Measurements from ENCODE around the gene LDLRAD4.
"Not testable (repeated sequence)": the region's sequence is repeated elsewhere in the genome, so short reads cannot be mapped to it uniquely, and the experiment has no call there.

LDLRAD4 gene

DNA sequence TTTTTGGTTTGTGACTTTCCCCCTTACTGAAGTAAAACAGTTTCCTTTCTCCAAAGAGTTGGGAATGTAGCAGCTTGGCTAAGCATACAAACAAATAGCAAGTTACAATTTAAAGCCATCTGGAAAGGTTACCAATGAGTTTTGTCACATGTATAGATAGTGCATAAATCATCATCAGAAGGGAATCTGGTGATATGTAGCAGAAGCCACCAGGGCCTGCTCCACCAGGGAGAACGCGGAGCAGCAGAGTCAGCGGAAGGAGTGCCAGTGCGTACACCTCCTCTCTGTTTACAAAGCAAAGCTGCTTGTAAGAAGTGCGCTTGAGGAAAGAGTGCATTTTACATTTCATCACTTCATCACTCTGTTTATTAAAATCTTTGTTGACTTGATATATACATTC lies 267.7 kb downstream of the LDLRAD4 start:
- Histone ChIP-seq H3K27me3 (no peaks in the 10 kb centered on the region), H3K4me3 (no peak overlapping the region), H3K4me1 (peaks cover 14 to 33% (median 29%) of the 10 kb centered on the region in 10 experiments), H3K36me3 (peaks cover 40 to 81% (median 62%) of the 10 kb centered on the region in 11 experiments), H3K9ac (no peak overlapping the region), H3K4me2 (no peak overlapping the region), H4K20me1 (peaks cover 0 to 50% (median 0%) of the 10 kb centered on the region in 11 experiments; a peak in 9 of 22 replicates), H3K9me3 (replicated peaks in 1 of 11) (no peaks in the 10 kb centered on the region), H3K27ac (0 out of 22 replicates have a peak overlapping the region, but pooled peaks of 1 of the 11 experiments have one; percentile 14)
- TF ChIP-seq Cebpa-rat (IDR thresholded peaks at IDR 0.05) = no peak

DNA sequence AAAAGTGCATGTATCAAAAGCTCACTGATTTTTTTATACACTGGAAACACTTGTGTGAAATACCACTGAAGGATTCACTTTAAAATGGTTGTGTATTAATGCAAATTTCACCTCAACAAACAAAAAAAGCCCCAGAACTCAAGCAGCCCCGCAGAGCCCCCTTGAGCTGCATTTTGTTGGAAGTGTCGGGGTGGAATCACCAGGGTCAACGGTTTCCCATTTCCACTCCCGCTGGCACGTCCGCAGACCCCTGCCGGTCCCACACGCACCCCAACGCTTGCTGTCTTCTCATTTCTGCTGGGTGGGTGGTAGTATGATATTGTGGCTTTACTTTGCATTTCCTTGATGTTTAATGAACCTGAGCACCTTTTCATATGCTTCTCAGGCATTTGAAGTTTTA lies 268.1 kb downstream of the LDLRAD4 start:
- H3K27me3 ChIP-seq = no peaks in the 10 kb centered on the region
- H3K9me3 ChIP-seq (replicated peaks in 1 of 11) = no peaks in the 10 kb centered on the region
- H4K20me1 ChIP-seq = peaks cover 0 to 46% (median 0%) of the 10 kb centered on the region in 11 experiments; a peak in 9 of 22 replicates

DNA sequence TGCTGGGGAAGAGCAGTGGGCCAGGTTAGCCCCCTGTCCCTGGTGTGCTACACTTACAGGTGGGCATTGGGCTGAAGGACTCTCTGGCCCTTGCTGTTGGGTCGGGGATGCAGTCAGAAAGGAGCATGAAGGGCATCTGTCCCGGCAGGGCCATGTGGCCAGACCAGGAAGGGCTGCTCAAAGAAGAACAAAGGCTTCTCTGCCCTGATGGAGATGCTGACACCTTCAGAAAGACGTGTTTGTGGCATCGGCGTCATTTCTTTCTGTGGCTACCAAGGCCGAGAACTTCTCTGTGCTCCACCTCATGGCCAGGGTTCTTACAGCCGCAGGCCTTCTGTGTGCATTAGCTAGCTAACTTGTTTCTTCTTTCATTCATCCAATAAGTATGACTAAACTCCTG lies 268.7 kb downstream of the LDLRAD4 start:
- Histone ChIP-seq H4K20me1 (peaks cover 0 to 41% (median 0%) of the 10 kb centered on the region in 11 experiments; a peak in 9 of 22 replicates), H3K9ac (0 out of 22 replicates have a peak overlapping the region, but pooled peaks of 1 of the 11 experiments have one; percentile 9), H3K9me3 (replicated peaks in 1 of 11) (no peaks in the 10 kb centered on the region), H3K27ac (peak overlapping the region in 2 of 11 experiments; percentile 28; a peak in 1 of 22 replicates), H3K4me3 (no peak overlapping the region), H3K4me2 (no peak overlapping the region), H3K27me3 (no peaks in the 10 kb centered on the region), H3K4me1 (peaks cover 4 to 24% (median 20%) of the 10 kb centered on the region in 10 experiments), H3K36me3 (peaks cover 44 to 90% (median 68%) of the 10 kb centered on the region in 11 experiments)
- TF ChIP-seq Cebpa-rat (IDR thresholded peaks at IDR 0.05) = no peak

More for the DNA sequence above, 268.1 kb downstream of the LDLRAD4 start:
- Histone ChIP-seq H3K4me2 (no peak overlapping the region), H3K36me3 (peaks cover 42 to 85% (median 66%) of the 10 kb centered on the region in 11 experiments), H3K4me3 (no peak overlapping the region), H3K27ac (no peak overlapping the region), H3K4me1 (peaks cover 10 to 29% (median 25%) of the 10 kb centered on the region in 10 experiments), H3K9ac (no peak overlapping the region)
- no peak for TF ChIP-seq Cebpa-rat (IDR thresholded peaks at IDR 0.05)

DNA sequence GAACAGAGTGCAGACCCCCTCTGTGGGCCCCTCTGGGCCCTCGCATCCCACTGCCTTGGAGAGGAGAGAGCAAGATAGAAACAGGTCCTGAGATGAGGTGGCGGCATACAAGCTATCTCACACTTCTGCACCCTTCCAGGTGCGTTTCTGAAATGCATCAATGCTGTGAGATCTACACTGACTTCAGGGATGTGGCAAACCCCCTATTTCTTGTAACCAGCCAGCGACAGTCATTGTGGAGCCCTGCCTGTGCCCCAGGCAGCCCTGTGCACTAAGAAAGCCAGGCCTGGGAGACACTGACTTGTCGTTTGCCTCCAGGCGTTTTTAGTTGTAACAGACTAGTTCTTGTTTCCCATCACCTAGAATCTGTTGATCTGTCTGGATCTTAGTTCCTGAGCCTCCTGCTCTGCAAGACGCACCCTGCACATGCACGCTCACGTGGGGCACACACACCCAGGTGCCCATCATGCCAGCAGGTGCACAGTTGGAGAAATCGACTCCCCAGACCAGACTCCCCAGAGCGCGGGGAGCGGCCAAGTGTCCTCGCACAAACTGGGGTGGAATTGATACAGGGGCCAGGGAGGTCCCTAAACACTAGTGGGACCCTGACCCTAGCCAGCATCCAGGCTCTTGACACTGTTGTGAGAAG lies 269.8 kb downstream of the LDLRAD4 start:
- no peaks in the 10 kb centered on the region for H3K27me3 ChIP-seq
- H4K20me1 ChIP-seq = peaks cover 0 to 38% (median 0%) of the 10 kb centered on the region in 11 experiments; a peak in 8 of 22 replicates
- H3K9ac ChIP-seq = no peak overlapping the region
- TF ChIP-seq Cebpa-rat (IDR thresholded peaks at IDR 0.05) = no peak
- H3K27ac ChIP-seq = peak overlapping the region in 3 of 11 experiments; percentile 10 to 28 (median 28); a peak in 4 of 22 replicates
- no peaks in the 10 kb centered on the region for H3K9me3 ChIP-seq (replicated peaks in 1 of 11)
- no peak overlapping the region for H3K4me3 ChIP-seq
- no peak overlapping the region for H3K4me2 ChIP-seq
- H3K4me1 ChIP-seq = peaks cover 11 to 23% (median 20%) of the 10 kb centered on the region in 10 experiments
- peaks cover 44 to 95% (median 74%) of the 10 kb centered on the region in 11 experiments for H3K36me3 ChIP-seq

DNA sequence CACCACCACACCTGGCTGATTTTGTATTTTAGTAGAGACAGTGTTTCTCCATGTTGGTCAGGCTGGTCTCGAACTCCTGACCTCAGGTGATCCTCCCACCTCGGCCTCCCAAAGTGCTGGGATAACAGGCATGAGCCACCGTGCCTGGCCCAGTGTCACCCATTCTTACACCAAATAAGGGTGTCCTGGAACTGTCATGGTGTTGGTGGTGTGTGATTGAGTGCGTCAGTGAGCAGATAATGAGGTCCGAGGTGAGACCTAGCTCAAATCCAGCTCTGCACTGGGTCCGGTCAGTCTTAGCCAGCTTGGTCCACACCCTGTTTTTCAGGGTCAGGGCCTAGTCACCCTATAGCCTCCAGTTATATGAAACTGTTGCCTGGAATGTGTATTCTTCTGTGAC lies 270.7 kb downstream of the LDLRAD4 start:
- not testable (repeated sequence) for H3K9me3 ChIP-seq (replicated peaks in 1 of 11); H3K9ac ChIP-seq; H3K27ac ChIP-seq; H3K4me3 ChIP-seq; H3K27me3 ChIP-seq; H3K4me2 ChIP-seq
- H4K20me1 ChIP-seq = peaks cover 0 to 31% (median 0%) of the 10 kb centered on the region in 11 experiments; a peak in 7 of 22 replicates
- peaks cover 44 to 92% (median 72%) of the 10 kb centered on the region in 11 experiments for H3K36me3 ChIP-seq
- H3K4me1 ChIP-seq = peaks cover 18 to 31% (median 21%) of the 10 kb centered on the region in 10 experiments

DNA sequence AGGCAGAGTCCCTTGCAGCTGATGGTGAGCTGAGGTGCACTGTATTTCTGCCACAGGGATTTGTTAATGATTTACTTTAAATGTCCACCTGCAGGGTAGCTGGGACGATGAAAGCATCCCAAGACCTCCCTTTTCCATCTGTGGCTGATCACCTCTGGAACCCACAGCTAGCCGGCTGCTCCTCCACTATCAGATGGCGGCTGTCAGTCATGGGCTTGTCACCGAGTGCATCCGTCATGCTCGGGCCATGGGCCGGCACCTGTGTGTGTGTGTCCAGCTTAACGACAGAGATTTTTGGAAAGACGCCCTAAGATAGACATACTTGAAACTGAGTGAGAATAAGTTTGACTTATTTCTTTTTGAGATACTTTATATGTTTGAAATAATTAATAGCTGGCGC lies 272.6 kb downstream of the LDLRAD4 start:
- Histone ChIP-seq H3K27ac (no peak overlapping the region), H3K36me3 (peaks cover 35 to 89% (median 74%) of the 10 kb centered on the region in 11 experiments), H3K9ac (no peak overlapping the region), H3K4me2 (no peak overlapping the region), H4K20me1 (peaks cover 0 to 21% (median 0%) of the 10 kb centered on the region in 11 experiments; a peak in 7 of 22 replicates), H3K4me1 (peaks cover 18 to 29% (median 21%) of the 10 kb centered on the region in 10 experiments), H3K4me3 (no peak overlapping the region), H3K9me3 (replicated peaks in 1 of 11) (peaks cover 0 to 14% (median 5%) of the 10 kb centered on the region in 11 experiments; a peak in 7 of 22 replicates), H3K27me3 (no peaks in the 10 kb centered on the region)
- TF ChIP-seq Cebpa-rat (IDR thresholded peaks at IDR 0.05) = no peak

DNA sequence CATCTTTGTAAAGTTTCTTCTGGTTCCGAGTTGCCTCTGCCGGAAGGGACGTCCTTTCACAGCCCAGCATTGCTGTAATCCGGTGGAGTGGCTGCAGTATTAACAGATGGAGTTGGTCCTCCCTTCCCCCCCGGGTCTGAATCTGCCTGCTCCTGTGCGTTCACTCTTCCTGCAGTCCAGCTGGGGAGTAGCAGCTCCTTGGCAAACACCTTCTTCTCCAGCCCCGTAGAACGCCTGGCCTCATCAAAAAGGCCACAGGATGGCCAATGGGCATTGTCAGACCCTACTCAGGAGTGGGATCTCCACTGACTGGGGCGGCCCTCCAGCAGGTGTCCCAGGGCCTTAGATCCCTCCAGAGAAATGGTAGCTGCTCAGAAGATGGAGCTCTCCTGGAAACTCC lies 273.8 kb downstream of the LDLRAD4 start:
- Histone ChIP-seq H3K4me1 (peaks cover 18 to 30% (median 21%) of the 10 kb centered on the region in 10 experiments), H3K27ac (no peak overlapping the region), H3K36me3 (peaks cover 33 to 89% (median 74%) of the 10 kb centered on the region in 11 experiments), H3K9me3 (replicated peaks in 1 of 11) (peaks cover 4 to 20% (median 12%) of the 10 kb centered on the region in 11 experiments; a peak in 21 of 22 replicates), H4K20me1 (peaks cover 0 to 21% (median 0%) of the 10 kb centered on the region in 11 experiments; a peak in 7 of 22 replicates), H3K4me2 (peak overlapping the region in 7 of 11 experiments; percentile 5 to 47 (median 31); a peak in 6 of 22 replicates), H3K27me3 (no peaks in the 10 kb centered on the region), H3K9ac (no peak overlapping the region), H3K4me3 (no peak overlapping the region)
- no peak for TF ChIP-seq Cebpa-rat (IDR thresholded peaks at IDR 0.05)

DNA sequence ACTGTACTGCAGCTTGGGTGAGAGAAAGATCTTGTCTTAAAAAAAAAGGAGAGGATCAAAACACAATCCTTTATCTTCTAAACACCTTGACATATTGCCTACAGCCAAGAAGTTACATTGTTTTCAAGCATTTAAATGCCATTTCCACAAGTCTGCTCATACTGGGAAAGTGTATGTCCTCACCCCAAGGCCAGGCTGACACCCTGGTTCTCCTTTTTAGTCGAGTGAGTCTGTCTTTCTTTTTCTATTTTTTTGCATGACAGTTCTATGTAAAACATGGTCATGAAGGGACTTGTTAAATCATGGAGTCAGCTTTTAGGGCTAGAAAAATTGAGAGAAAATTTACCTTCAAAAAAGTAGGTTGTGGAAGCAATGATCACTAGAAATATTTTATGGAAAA lies 274.5 kb downstream of the LDLRAD4 start:
- TF ChIP-seq Cebpa-rat (IDR thresholded peaks at IDR 0.05) = no peak
- Histone ChIP-seq H3K4me1 (peaks cover 18 to 30% (median 21%) of the 10 kb centered on the region in 10 experiments), H3K36me3 (peaks cover 35 to 89% (median 74%) of the 10 kb centered on the region in 11 experiments), H3K9me3 (replicated peaks in 1 of 11) (peaks cover 12 to 28% (median 20%) of the 10 kb centered on the region in 11 experiments), H3K4me3 (no peak overlapping the region), H3K4me2 (peak overlapping the region; percentile 4 to 62 (median 41); a peak in 16 of 22 replicates), H3K9ac (no peak overlapping the region), H3K27me3 (no peaks in the 10 kb centered on the region), H4K20me1 (peaks cover 0 to 16% (median 0%) of the 10 kb centered on the region in 11 experiments; a peak in 6 of 22 replicates), H3K27ac (peak overlapping the region in 3 of 11 experiments; percentile 8 to 51 (median 24); a peak in 2 of 22 replicates)

DNA sequence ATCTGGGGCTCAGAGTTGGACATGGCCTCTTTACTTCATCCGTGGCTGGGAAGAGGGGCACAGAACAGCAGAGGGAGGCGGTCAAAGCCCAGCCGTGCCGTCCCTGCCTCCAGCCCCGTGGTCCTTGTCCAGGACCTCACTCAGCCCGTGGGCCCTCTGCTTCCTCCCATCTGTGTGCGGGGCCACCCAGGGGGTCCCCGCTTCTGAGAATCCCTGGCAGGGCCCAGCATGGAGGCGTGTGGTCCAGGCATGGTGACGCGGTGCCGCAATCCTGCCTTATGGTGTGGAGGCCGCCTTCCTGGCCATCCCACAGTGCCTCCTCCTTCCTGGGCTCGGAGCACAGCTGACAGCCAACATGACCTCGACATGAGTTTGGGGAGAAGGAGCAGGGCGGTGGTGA lies 275.2 kb downstream of the LDLRAD4 start:
- Histone ChIP-seq H3K4me1 (peaks cover 18 to 30% (median 21%) of the 10 kb centered on the region in 10 experiments), H3K36me3 (peaks cover 41 to 89% (median 74%) of the 10 kb centered on the region in 11 experiments), H3K9me3 (replicated peaks in 1 of 11) (peaks cover 18 to 34% (median 26%) of the 10 kb centered on the region in 11 experiments), H3K27me3 (no peaks in the 10 kb centered on the region), H3K9ac (0 out of 22 replicates have a peak overlapping the region, but pooled peaks of 1 of the 11 experiments have one; percentile 3), H4K20me1 (peaks cover 0 to 9% (median 0%) of the 10 kb centered on the region in 11 experiments; a peak in 3 of 22 replicates), H3K4me2 (peak overlapping the region; percentile 16 to 62 (median 41); a peak in 21 of 22 replicates), H3K4me3 (no peak overlapping the region), H3K27ac (peak overlapping the region in 7 of 11 experiments; percentile 7 to 51 (median 37); a peak in 10 of 22 replicates)
- TF ChIP-seq Cebpa-rat (IDR thresholded peaks at IDR 0.05) = no peak

All from BLaER1 treated with 17β-estradiol and CSF1 and Interleukin-3, amounts not matched to agents 10 nM and 100 nM (cell line).